GM12878 (cell line): ENCODE measurements around the gene CRACDL. TPM values are rescaled to one million over a fixed set of nuclear protein-coding genes. Genes with fewer than 3 reads are reported as not detected.

Source experiments
- BCLAF1 ChIP-seq: fragments of 450-650 bp; IDR thresholded peaks from 2 replicates; pipeline ENCODE4 v1.6.1; 2017; ENCODE audit warnings: antibody characterized with exemption, mild to moderate bottlenecking, moderate library complexity
- CHD2 ChIP-seq: IDR thresholded peaks from 2 replicates; pipeline ENCODE4 v1.6.1; 2011; ENCODE audit warnings: low read depth, low read length, improper control_type of control experiment, borderline replicate concordance
- CUX1 ChIP-seq: IDR thresholded peaks from 2 replicates; pipeline ENCODE4 v1.6.1; 2012; ENCODE audit warnings: improper control_type of control experiment, low read depth, low read length; ENCODE audit not compliant: insufficient replicate concordance
- IKZF1 ChIP-seq: fragments of 450-650 bp; conservative IDR thresholded peaks from 2 replicates; pipeline ENCODE4 v1.6.1; 2017; ENCODE audit warnings: antibody characterized with exemption, mild to moderate bottlenecking
- KAT2A ChIP-seq: conservative IDR thresholded peaks from 2 replicates; pipeline ENCODE4 v1.6.1; 2011; ENCODE audit warnings: low read depth, low read length; ENCODE audit not compliant: control insufficient read depth
- MXI1 ChIP-seq: fragments of 150-350 bp; IDR thresholded peaks from 2 replicates; pipeline ENCODE4 v1.6.1; 2011; ENCODE audit warnings: low read depth, mild to moderate bottlenecking, inconsistent platforms, low read length, improper control_type of control experiment
- NR2F1 ChIP-seq: fragments of 450-650 bp; conservative IDR thresholded peaks from 2 replicates; pipeline ENCODE4 v1.6.1; 2017; ENCODE audit warnings: mild to moderate bottlenecking
- ZNF217 ChIP-seq: fragments of 450-650 bp; IDR thresholded peaks from 2 replicates; pipeline ENCODE4 v1.6.1; 2017; ENCODE audit warnings: antibody characterized with exemption, mild to moderate bottlenecking
- polyA plus RNA-seq, 11 experiments: library from polyadenylated mRNA; depleted of rRNA in 4 of 11; unstranded in 6 of 11; stranded (reverse) in 5 of 11; fragments of >200 nt; fragmentation: Nextera tagmentation in 4 of 11; fragmentation: Illumina TruSeq in 1 of 11; extraction: Ambion mirVana in 4 of 11; extraction: Trizol in 1 of 11; gene quantifications; 1 replicate in 1 of 11; 2 replicates in 10 of 11; pipeline versions ENCODE4 v1.2.1 to v1.2.3, GENCODE V29; 2011 to 2016; ENCODE audit warnings: inconsistent platforms in 2 of 11, missing spikeins in 2 of 11, low read depth in 1 of 11
- total RNA-seq, 4 experiments: library from RNA; depleted of rRNA in 3 of 4; stranded (reverse); fragments of >200 nt in 3 of 4; fragmentation: Illumina TruSeq in 1 of 4; extraction: Trizol in 1 of 4; gene quantifications; 2 replicates each; pipeline versions ENCODE4 v1.2.1 to v1.2.3, GENCODE V29; 2013 to 2021

Gene CRACDL
- total and polyA plus RNA-seq, 10 of the 15 experiments (the other 5 are each of a cell fraction or from before 2014, with no cell fraction given): 0.03 to 0.72 (median 0.14) TPM

- TF ChIP-seq CUX1 (no peak), IKZF1 (no peak), MXI1 (no peak), ZNF217 (no peak), CHD2 (no peak), NR2F1 (no peak), KAT2A (no peak), BCLAF1 (no peak)
Measured at GRCh38 chr2:98832172-98832571, 103.9 kb downstream of the CRACDL start (continued).
